MM.1S (cell line): ENCODE data around the gene SLC36A4.
"Not testable (repeated sequence)": the region's sequence is repeated elsewhere in the genome, so short reads cannot be mapped to it uniquely, and the experiment has no call there.

Experiments used
- DNase-seq: peaks from one replicate; pipeline ENCODE4 v3.0.0-alpha.2; 2015
- H2AFZ ChIP-seq: fragments of 300-600 bp; sonication (generic); 2 replicates; pipeline ENCODE4 v1.6.0; 2016; ENCODE audit warnings: antibody characterized with exemption, low read length
- H3F3A ChIP-seq: fragments of 300-600 bp; sonication (generic); 2 replicates; pipeline ENCODE4 v1.6.1; 2016; ENCODE audit warnings: mild to moderate bottlenecking, antibody characterized with exemption, low read length, moderate library complexity, mixed read lengths; ENCODE audit not compliant: insufficient read depth
- H3K27ac ChIP-seq: fragments of 300-600 bp; sonication (generic); 2 replicates; pipeline ENCODE4 v1.5.1; 2016; ENCODE audit warnings: mild to moderate bottlenecking, low read length
- H3K27me3 ChIP-seq: fragments of 300-600 bp; sonication (generic); replicated peaks from 2 replicates; pipeline ENCODE4 v1.6.0; 2016; ENCODE audit warnings: low read length; ENCODE audit not compliant: insufficient read depth
- H3K36me3 ChIP-seq: fragments of 300-600 bp; sonication (generic); replicated peaks from 2 replicates; pipeline ENCODE4 v1.6.1; 2016; ENCODE audit warnings: mild to moderate bottlenecking, low read length, mixed read lengths; ENCODE audit not compliant: insufficient read depth
- H3K4me1 ChIP-seq: fragments of 300-600 bp; sonication (generic); 2 replicates; pipeline ENCODE4 v1.6.1; 2016; ENCODE audit warnings: low read length, mixed read lengths
- H3K4me2 ChIP-seq: fragments of 300-600 bp; sonication (generic); 2 replicates; pipeline ENCODE4 v1.6.0; 2016; ENCODE audit warnings: low read depth, low read length
- H3K4me3 ChIP-seq: fragments of 300-600 bp; sonication (generic); 2 replicates; pipeline ENCODE4 v1.5.1; 2016; ENCODE audit warnings: low read length, mixed read lengths
- H3K79me2 ChIP-seq: fragments of 300-600 bp; sonication (generic); 2 replicates; pipeline ENCODE4 v1.6.1; 2016; ENCODE audit warnings: mixed run types, low read length, mixed read lengths
- H3K9ac ChIP-seq: fragments of 300-600 bp; sonication (generic); 2 replicates; pipeline ENCODE4 v1.6.1; 2016; ENCODE audit warnings: low read length, mixed read lengths
- H3K9me2 ChIP-seq: fragments of 300-600 bp; sonication (generic); replicated peaks from 2 replicates; pipeline ENCODE4 v1.6.1; 2016; ENCODE audit warnings: mild to moderate bottlenecking, low read length, mixed read lengths; ENCODE audit not compliant: insufficient read depth
- H3K9me3 ChIP-seq: fragments of 300-600 bp; sonication (generic); replicated peaks from 2 replicates; pipeline ENCODE4 v1.6.1; 2016; ENCODE audit warnings: mild to moderate bottlenecking, low read length, mixed read lengths; ENCODE audit not compliant: insufficient read depth
- H4K20me1 ChIP-seq: fragments of 300-600 bp; sonication (generic); 2 replicates; pipeline ENCODE4 v1.6.1; 2016; ENCODE audit warnings: mild to moderate bottlenecking, low read length, moderate library complexity, mixed read lengths; ENCODE audit not compliant: insufficient read depth
- CTCF ChIP-seq: fragments of 300-600 bp; sonication (generic); IDR thresholded peaks from 2 replicates; pipeline ENCODE4 v1.5.1; 2016; ENCODE audit warnings: antibody characterized with exemption, low read length, mixed read lengths
- EZH2 ChIP-seq: fragments of 300-600 bp; sonication (generic); optimal IDR thresholded peaks from 2 replicates; pipeline ENCODE3; 2017; ENCODE audit warnings: low read depth, mild to moderate bottlenecking, antibody characterized with exemption, low read length, mixed read lengths
- EZH2phosphoT487 ChIP-seq: fragments of 300-600 bp; sonication (generic); IDR thresholded peaks from 2 replicates; pipeline ENCODE4 v1.6.1; 2018; ENCODE audit warnings: antibody characterized with exemption, low read length

The SLC36A4 gene

GRCh38 chr11:93189462-93189861, 8.3 kb downstream of the SLC36A4 start:
- Histone ChIP-seq H3K9ac (no peak overlapping the region), H3F3A (no peaks in the 10 kb centered on the region), H3K4me1 (no peaks in the 10 kb centered on the region), H3K9me2 (no peaks in the 10 kb centered on the region), H3K79me2 (peaks cover 33% of the 10 kb centered on the region), H4K20me1 (no peaks in the 10 kb centered on the region), H3K27me3 (no peaks in the 10 kb centered on the region), H3K36me3 (no peaks in the 10 kb centered on the region), H3K27ac (no peak overlapping the region), H2AFZ (no peak overlapping the region), H3K4me2 (no peak overlapping the region), H3K9me3 (no peaks in the 10 kb centered on the region), H3K4me3 (no peak overlapping the region)
- TF ChIP-seq CTCF = no peak
- TF ChIP-seq EZH2 = no peak
- TF ChIP-seq EZH2phosphoT487 = no peak
- no peak for DNase-seq

GRCh38 chr11:93188726-93189125, 9.1 kb downstream of the SLC36A4 start:
- Histone ChIP-seq H3K27me3 (no peaks in the 10 kb centered on the region), H3K9me3 (no peaks in the 10 kb centered on the region), H3K4me2 (no peak overlapping the region), H2AFZ (no peak overlapping the region), H3F3A (no peaks in the 10 kb centered on the region), H3K36me3 (no peaks in the 10 kb centered on the region), H3K4me1 (no peaks in the 10 kb centered on the region), H3K27ac (no peak overlapping the region), H3K9ac (no peak overlapping the region), H3K79me2 (peaks cover 31% of the 10 kb centered on the region), H3K9me2 (no peaks in the 10 kb centered on the region), H4K20me1 (no peaks in the 10 kb centered on the region), H3K4me3 (no peak overlapping the region)
- DNase-seq = no peak
- TF ChIP-seq CTCF (no peak), EZH2 (no peak), EZH2phosphoT487 (no peak)

GRCh38 chr11:93187290-93187689, 10.5 kb downstream of the SLC36A4 start:
- no peaks in the 10 kb centered on the region for H3K9me2 ChIP-seq
- H3K4me1 ChIP-seq = no peaks in the 10 kb centered on the region
- H3F3A ChIP-seq = no peaks in the 10 kb centered on the region
- peaks cover 29% of the 10 kb centered on the region for H3K79me2 ChIP-seq
- no peak for TF ChIP-seq CTCF
- TF ChIP-seq EZH2 = no peak
- no peak for TF ChIP-seq EZH2phosphoT487
- H3K4me3 ChIP-seq = no peak overlapping the region
- no peaks in the 10 kb centered on the region for H3K36me3 ChIP-seq
- no peak for DNase-seq
- no peak overlapping the region for H2AFZ ChIP-seq
- H3K4me2 ChIP-seq = no peak overlapping the region
- H3K27me3 ChIP-seq = no peaks in the 10 kb centered on the region
- no peak overlapping the region for H3K27ac ChIP-seq
- no peak overlapping the region for H3K9ac ChIP-seq
- no peaks in the 10 kb centered on the region for H3K9me3 ChIP-seq
- no peaks in the 10 kb centered on the region for H4K20me1 ChIP-seq

DNA sequence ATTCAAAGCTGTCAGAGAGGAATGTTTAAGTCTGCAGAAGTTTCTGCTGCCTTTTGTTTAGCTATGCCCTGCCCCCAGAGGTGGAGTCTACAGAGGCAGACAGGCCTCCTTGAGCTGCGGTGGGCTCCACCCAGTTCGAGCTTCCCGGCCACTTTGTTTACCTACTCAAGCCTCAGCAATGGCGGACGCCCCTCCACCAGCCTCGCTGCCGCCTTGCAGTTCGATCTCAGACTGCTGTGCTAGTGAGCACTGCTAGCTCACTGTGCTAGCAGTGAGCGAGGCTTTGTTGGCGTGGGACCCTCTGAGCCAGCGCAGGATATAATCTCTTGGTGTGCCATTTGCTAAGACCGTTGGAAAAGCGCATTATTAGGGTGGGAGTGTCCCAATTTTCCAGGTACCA, 19.9 kb downstream of the SLC36A4 start:
- not testable (repeated sequence) for H3K36me3 ChIP-seq, H3K4me2 ChIP-seq, H4K20me1 ChIP-seq, H3K27me3 ChIP-seq, H3K79me2 ChIP-seq, H3K9ac ChIP-seq, H3K4me1 ChIP-seq, H3K9me3 ChIP-seq, H3K9me2 ChIP-seq, DNase-seq, H3K4me3 ChIP-seq, H2AFZ ChIP-seq, H3F3A ChIP-seq, H3K27ac ChIP-seq
